HG02970 (cell line): ENCODE data around the gene CREM.

Source experiments
- ATAC-seq: cut with Tn5 transposase; IDR thresholded peaks from one replicate; pipeline ENCODE4 v1.9.1; 2021; ENCODE audit warnings: mild to moderate bottlenecking, moderate library complexity, moderate number of reproducible peaks; ENCODE audit not compliant: unreplicated experiment, low FRiP score

Gene CREM

GRCh38 chr10:35133586-35133985 is 6.9 kb downstream of the CREM start:
- no peak for ATAC-seq

- ATAC-seq = no peak
Observed at GRCh38 chr10:35135861-35136260, 9.2 kb downstream of the CREM start.

DNA sequence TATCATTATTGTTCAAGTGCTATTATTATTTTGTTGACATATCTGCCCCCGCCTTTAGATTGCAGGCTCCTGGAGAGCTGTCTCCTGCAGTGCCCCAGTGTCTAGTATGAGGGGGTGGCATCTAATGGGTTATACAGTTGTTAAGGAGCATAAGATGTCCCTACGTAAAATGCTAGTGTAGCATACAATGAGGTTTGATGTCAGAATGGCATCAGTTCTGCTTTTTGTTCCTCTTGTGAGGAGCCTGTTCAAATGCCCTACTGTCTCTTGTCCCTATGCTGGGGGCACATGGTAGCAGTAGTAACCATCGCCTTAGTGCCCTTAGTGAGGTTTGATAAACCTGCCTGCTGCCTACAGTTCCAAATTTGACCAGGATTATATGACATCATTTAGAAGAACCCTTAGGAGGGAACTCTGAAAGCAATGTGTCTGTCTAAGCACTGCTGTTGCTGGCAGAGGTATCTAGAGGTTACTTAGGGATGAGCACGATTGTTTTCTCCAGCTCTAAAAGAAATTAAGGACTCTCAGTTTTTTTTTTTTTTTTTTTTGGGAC is 9.7 kb downstream of the CREM start:
- ATAC-seq = no peak

- ATAC-seq = no peak
Observed at GRCh38 chr10:35140126-35140525, 13.5 kb downstream of the CREM start.

GRCh38 chr10:35140727-35141126 is 14.1 kb downstream of the CREM start:
- no peak for ATAC-seq

DNA sequence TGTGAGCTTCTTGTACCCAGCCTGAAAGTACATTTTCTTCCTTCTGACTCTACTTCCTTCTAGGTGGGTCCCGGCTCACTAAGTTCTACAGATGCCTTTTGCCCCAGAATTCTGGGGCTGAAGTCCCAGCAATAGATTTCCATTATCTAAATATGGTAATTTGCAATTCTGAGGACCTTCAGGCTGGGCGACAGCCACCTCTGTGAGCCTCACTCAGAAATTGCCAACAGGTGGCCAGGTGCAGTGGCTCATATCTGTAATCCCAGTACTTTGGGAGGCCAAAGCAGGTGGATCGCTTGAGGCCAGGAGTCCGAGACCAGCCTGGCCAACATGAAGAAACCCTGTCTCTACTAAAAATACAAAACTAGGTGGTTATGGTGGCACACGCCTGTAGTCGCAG is 23.7 kb downstream of the CREM start:
- ATAC-seq = no peak

GRCh38 chr10:35152992-35153391 is 26.3 kb downstream of the CREM start:
- ATAC-seq = no peak

- no peak for ATAC-seq
Observed at GRCh38 chr10:35153716-35154115, 27.1 kb downstream of the CREM start.

DNA sequence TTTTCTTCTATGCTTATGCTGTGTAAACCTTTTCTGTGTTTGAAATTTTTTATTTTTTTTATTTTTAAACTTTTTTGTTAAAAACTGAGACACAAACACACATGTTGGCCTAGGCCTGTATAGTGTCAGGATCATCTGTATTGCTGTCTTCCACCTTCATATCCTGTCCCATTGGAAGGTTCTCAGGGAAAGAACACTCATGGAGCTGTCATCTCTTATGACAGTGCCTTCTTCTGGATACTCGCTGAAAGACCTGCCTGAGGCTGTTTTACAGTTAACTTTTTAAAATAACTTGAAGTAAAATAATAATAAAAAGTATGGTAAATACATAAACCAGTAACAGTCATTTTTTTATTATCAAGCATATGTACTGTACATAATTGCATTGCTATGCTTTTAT is 34.1 kb downstream of the CREM start:
- no peak for ATAC-seq

- no peak for ATAC-seq
Observed at GRCh38 chr10:35161906-35162305, 35.3 kb downstream of the CREM start.

DNA sequence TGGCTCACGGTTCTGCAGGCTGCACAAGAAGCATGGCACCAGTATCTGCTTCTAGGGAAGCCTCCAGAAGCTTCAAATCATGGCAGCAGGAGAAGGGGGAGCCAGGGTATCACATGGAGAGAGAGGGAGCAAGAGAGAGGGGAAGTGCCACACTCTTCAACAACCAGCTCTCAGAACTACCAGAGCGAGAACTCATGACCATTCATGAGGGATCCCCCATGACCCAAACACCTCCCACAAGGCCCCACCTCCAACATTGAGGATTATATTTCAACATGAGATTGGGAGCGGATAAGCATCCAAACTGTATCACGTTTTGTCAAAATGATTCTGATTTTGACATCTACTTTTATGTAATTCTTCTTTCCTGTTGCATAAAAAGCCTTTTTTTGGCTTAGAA is 38.5 kb downstream of the CREM start:
- no peak for ATAC-seq

DNA sequence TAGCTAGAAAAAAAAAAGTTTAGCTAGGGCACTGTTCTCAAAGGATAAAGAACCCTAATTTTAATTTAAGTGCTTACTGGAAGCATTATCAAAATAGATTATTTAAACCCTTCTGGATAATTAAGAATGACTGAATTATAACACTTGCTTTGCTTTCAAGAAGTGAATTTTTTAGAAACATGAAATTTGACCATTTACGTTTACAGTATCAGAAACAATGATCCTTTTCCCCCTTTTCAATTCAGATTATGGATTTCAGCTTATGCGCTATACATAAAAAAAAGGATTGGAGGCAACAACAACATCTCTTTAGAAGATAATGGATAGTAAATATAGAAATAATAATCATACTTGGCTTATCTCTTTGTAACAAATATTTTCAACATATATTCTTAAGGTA is 39.2 kb downstream of the CREM start:
- ATAC-seq = no peak

GRCh38 chr10:35166607-35167006 is 40.0 kb downstream of the CREM start:
- ATAC-seq = no peak

DNA sequence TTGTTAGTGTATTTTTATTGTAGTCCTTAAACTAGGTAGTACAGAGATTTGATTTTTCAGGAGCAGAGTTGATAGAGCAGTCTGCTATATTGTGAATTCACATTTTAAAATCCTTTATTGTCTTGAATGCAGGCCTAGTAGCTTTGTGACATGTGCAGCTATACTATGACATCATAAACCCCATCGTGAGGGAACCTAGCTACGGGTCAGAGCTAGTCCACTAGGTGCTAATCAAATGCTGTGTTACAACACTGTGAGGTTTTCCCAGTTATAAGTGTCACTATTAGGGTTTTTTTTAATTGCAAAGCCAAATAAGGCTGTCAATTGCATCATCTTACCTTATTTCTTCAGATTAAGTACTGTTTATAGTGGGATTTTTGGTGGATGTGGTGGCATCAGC is 40.7 kb downstream of the CREM start:
- ATAC-seq = no peak

GRCh38 chr10:35172146-35172545 is 45.5 kb downstream of the CREM start:
- ATAC-seq = no peak

DNA sequence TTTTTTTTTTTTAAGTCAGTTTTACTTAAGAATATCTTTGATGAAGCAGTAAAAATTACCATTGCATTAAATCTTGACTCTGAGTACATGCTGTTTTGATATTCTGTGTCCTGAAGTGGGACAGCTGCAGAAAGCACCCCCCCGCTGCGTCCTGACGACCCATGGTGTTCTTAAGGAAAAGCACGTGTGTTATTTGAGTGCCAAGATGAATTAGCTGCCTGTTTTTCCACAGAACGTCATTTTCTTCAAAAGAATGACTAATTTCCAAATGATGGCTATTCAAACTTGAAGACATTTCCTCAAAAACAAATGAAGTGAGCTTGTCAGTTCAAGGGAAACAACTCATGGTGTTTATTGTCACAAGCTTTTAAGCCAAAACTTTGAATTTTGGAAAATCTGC is 45.9 kb downstream of the CREM start:
- no peak for ATAC-seq

- ATAC-seq = no peak
Observed at GRCh38 chr10:35178331-35178730, 51.7 kb downstream of the CREM start.

DNA sequence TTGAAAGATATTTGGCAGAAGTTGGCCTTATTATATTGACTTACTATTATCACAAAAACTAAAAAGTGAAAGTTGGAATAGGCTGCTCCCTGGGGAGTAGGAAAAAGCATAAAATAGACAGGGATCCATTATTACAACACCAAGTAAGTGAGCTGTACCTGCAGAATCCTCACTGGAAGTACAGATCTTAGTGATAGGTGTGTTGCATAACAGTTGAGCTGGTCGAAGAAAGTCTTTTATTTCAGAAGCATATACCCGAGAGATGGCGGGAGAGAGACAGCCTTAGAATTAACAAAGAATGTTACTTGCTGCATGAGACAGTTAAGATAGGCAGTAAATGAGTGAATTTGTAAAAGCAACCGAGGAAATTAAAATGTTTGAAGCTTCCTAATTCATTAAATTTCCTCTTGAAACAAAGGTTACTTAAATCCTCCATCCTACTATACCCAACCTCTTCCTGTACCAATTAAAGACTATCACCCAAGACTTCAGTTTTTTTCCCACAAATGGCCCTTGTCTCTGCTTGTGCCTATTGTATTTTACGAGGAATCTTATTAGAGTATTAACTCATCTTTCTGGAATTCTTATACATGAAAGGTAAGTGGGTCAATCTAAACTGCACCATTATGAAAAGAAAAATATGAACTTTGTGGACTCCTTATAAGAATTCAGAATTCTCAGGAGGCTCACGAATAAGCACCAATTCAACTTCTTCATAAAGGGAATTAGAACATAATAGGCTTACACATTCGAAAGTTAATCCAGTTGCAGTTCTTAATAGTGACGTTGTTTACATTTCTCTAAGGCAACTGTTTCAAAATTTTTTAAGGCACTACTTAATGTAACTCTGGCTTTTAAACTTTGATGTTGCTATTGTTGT is 56.2 kb downstream of the CREM start:
- ATAC-seq = no peak

GRCh38 chr10:35184527-35185171 is 58.0 kb downstream of the CREM start:
- ATAC-seq = no peak

DNA sequence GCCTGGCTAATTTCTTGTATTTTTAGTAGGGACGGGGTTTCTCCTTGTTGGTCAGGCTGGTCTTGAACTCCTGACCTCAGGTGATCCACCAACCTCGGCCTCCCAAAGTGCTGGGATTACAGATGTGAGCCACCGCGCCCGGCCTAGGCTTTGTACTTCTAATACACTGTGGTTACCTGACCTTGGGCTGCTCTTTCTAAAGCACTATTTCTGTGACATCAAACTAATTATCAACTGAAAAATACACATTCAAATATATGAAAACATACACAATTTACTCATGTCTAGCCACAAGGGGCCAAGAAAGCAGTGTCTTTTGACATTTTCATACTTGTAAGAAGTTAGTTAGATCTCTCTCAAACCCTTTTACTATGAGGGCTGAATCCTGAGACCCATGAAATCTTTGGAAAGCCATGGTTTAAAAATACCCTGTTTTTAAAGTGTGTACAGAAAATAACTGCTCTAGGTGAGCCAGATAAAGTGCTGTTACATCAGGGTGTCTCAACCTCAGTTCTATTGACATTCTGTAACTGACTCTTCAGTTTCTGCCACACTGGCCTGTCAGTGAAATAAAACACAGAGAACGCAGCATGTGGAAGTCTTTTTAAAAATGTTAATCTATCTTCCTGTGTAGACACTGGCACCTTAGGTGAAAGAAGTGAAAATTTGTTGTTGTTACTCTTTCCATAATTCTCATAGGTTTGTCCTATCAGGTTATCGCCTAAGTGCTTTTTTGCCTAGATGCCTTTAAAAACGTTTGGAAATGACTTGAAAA is 58.8 kb downstream of the CREM start:
- ATAC-seq = no peak

DNA sequence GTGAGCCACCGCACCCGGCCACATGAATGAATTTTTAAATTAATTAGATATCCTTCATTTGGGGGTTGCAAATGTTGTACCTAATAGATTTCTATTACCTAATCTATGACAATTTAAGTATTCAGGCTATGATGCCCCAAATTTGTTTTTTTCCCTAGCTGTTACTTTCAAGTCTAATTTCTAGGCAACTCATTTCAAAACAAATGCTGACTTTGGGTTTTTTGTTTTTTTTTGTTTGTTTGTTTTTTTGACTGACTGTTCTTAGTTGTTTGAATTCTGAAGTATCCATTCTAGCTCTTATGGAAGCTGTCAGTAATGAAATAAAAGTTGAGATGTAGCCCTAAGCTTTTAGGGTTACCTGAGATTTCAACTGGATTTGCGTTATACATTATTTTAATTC is 62.3 kb downstream of the CREM start:
- ATAC-seq = no peak
